ENCODE data around the gene FANCC.
A peak's percentile ranks its signal among the peaks of the same experiment; 100 is the strongest.

Gene FANCC

DNA sequence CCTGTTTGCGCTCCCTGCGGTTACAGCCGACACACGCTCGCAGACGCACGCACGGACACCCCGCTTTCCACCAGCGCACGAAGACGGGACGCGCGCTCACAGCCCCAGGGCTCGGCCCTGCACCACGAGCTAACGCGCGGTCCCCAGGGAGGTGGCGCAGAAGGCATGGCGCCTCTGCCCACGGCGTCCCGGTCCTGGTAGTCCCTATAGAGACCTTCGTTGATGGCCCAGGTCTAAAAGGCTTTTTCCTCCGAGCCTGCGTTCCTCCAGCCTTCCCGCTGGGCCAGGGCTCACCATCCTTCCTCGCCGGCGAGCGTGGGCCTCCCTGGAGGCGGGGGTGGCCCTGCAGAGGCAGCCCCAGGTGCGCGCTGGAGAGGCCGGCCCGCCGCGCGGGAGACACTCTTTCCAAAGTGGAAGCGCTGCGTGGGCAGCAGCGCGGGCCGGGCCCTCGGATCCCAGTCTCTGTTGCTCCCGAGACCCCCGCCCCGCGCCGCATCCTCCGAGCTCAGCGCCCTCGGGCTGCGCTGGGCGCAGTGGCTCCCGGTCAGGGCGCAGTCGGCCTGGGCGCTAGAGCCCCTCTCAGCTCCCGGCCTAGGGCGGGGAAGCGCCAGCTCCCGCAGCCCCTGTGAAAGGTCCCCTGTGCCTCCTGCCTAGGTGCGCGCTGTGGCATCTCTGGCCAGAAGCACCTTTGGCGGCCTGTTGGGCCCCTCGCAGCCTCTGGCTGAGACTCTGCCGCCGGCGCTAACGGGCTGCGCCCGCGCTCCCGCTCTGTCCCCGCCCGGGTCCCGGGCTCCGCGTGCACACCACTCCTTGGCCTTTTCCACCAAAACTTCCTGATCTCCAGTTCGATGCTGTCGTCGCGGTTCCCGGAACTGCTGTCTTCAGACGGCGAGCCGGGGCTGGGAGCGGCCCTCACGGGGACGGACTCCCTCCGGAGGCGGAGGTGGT, 31.9 kb upstream of the FANCC start:
- Histone ChIP-seq H3K4me1 (ENCODE audit: control insufficient read depth in 2 of 2, insufficient read depth in 2 of 2, low read length in 2 of 2) (peaks cover 5 to 9% of the 10 kb centered on the region in 2 donors), H3K36me3 (ENCODE audit: control insufficient read depth in 2 of 2, insufficient read depth in 2 of 2, low read length in 2 of 2) (no peaks in the 10 kb centered on the region), H3K9ac (ENCODE audit: low read depth in 1 of 2, low read length in 2 of 2) (no peak overlapping the region)

GRCh38 chr9:95346021-95346420, 28.5 kb upstream of the FANCC start:
- peaks cover 6 to 9% of the 10 kb centered on the region in 2 donors for H3K27me3 ChIP-seq (ENCODE audit: control insufficient read depth in 2 of 2, insufficient read depth in 2 of 2, low read length in 2 of 2)
- no peak overlapping the region for H3K9ac ChIP-seq (ENCODE audit: low read depth in 1 of 2, low read length in 2 of 2)
- no peak overlapping the region for H3K27ac ChIP-seq (ENCODE audit: low read depth in 2 of 2, low read length in 2 of 2)
- H3K9me3 ChIP-seq (ENCODE audit: control insufficient read depth in 2 of 2, low read length in 2 of 2) = no peaks in the 10 kb centered on the region
- H3K36me3 ChIP-seq (ENCODE audit: control insufficient read depth in 2 of 2, insufficient read depth in 2 of 2, low read length in 2 of 2) = no peaks in the 10 kb centered on the region
- peaks cover 5 to 9% of the 10 kb centered on the region in 2 donors for H3K4me1 ChIP-seq (ENCODE audit: control insufficient read depth in 2 of 2, insufficient read depth in 2 of 2, low read length in 2 of 2)
- H3K4me3 ChIP-seq (ENCODE audit: low read length in 2 of 2) = no peak overlapping the region

More for the DNA sequence above, 31.9 kb upstream of the FANCC start:
- H3K9me3 ChIP-seq (ENCODE audit: control insufficient read depth in 2 of 2, low read length in 2 of 2) = no peaks in the 10 kb centered on the region
- no peak overlapping the region for H3K27ac ChIP-seq (ENCODE audit: low read depth in 2 of 2, low read length in 2 of 2)
- H3K4me3 ChIP-seq (ENCODE audit: low read length in 2 of 2) = peak overlapping the region; percentile 30 to 41
- peaks cover 6 to 9% of the 10 kb centered on the region in 2 donors for H3K27me3 ChIP-seq (ENCODE audit: control insufficient read depth in 2 of 2, insufficient read depth in 2 of 2, low read length in 2 of 2)

GRCh38 chr9:95344735-95345325, 27.3 kb upstream of the FANCC start:
- Histone ChIP-seq H3K9me3 (ENCODE audit: control insufficient read depth in 2 of 2, low read length in 2 of 2) (no peaks in the 10 kb centered on the region), H3K9ac (ENCODE audit: low read depth in 1 of 2, low read length in 2 of 2) (no peak overlapping the region), H3K27ac (ENCODE audit: low read depth in 2 of 2, low read length in 2 of 2) (no peak overlapping the region), H3K4me3 (ENCODE audit: low read length in 2 of 2) (no peak overlapping the region), H3K4me1 (ENCODE audit: control insufficient read depth in 2 of 2, insufficient read depth in 2 of 2, low read length in 2 of 2) (peaks cover 5 to 8% of the 10 kb centered on the region in 2 donors), H3K36me3 (ENCODE audit: control insufficient read depth in 2 of 2, insufficient read depth in 2 of 2, low read length in 2 of 2) (no peaks in the 10 kb centered on the region), H3K27me3 (ENCODE audit: control insufficient read depth in 2 of 2, insufficient read depth in 2 of 2, low read length in 2 of 2) (peaks cover 4 to 5% of the 10 kb centered on the region in 2 donors)

GRCh38 chr9:95343725-95344287, 26.3 kb upstream of the FANCC start:
- H3K9ac ChIP-seq (ENCODE audit: low read depth in 1 of 2, low read length in 2 of 2) = no peak overlapping the region
- no peak overlapping the region for H3K27ac ChIP-seq (ENCODE audit: low read depth in 2 of 2, low read length in 2 of 2)
- peaks cover 3% of the 10 kb centered on the region in 2 donors for H3K27me3 ChIP-seq (ENCODE audit: control insufficient read depth in 2 of 2, insufficient read depth in 2 of 2, low read length in 2 of 2)
- H3K9me3 ChIP-seq (ENCODE audit: control insufficient read depth in 2 of 2, low read length in 2 of 2) = no peaks in the 10 kb centered on the region
- H3K4me3 ChIP-seq (ENCODE audit: low read length in 2 of 2) = no peak overlapping the region
- H3K4me1 ChIP-seq (ENCODE audit: control insufficient read depth in 2 of 2, insufficient read depth in 2 of 2, low read length in 2 of 2) = no peaks in the 10 kb centered on the region
- H3K36me3 ChIP-seq (ENCODE audit: control insufficient read depth in 2 of 2, insufficient read depth in 2 of 2, low read length in 2 of 2) = no peaks in the 10 kb centered on the region

- Histone ChIP-seq H3K4me3 (ENCODE audit: low read length in 2 of 2) (no peak overlapping the region), H3K9ac (ENCODE audit: low read depth in 1 of 2, low read length in 2 of 2) (no peak overlapping the region), H3K27me3 (ENCODE audit: control insufficient read depth in 2 of 2, insufficient read depth in 2 of 2, low read length in 2 of 2) (peaks cover 1 to 3% of the 10 kb centered on the region in 2 donors), H3K36me3 (ENCODE audit: control insufficient read depth in 2 of 2, insufficient read depth in 2 of 2, low read length in 2 of 2) (no peaks in the 10 kb centered on the region), H3K9me3 (ENCODE audit: control insufficient read depth in 2 of 2, low read length in 2 of 2) (no peaks in the 10 kb centered on the region), H3K27ac (ENCODE audit: low read depth in 2 of 2, low read length in 2 of 2) (no peak overlapping the region), H3K4me1 (ENCODE audit: control insufficient read depth in 2 of 2, insufficient read depth in 2 of 2, low read length in 2 of 2) (no peaks in the 10 kb centered on the region)
Measured at GRCh38 chr9:95342571-95342970, 25.1 kb upstream of the FANCC start.

- Histone ChIP-seq H3K36me3 (ENCODE audit: control insufficient read depth in 2 of 2, insufficient read depth in 2 of 2, low read length in 2 of 2) (no peaks in the 10 kb centered on the region), H3K4me3 (ENCODE audit: low read length in 2 of 2) (no peak overlapping the region), H3K27me3 (ENCODE audit: control insufficient read depth in 2 of 2, insufficient read depth in 2 of 2, low read length in 2 of 2) (peaks cover 0 to 2% of the 10 kb centered on the region in 2 donors), H3K9ac (ENCODE audit: low read depth in 1 of 2, low read length in 2 of 2) (no peak overlapping the region), H3K27ac (ENCODE audit: low read depth in 2 of 2, low read length in 2 of 2) (no peak overlapping the region), H3K4me1 (ENCODE audit: control insufficient read depth in 2 of 2, insufficient read depth in 2 of 2, low read length in 2 of 2) (no peaks in the 10 kb centered on the region), H3K9me3 (ENCODE audit: control insufficient read depth in 2 of 2, low read length in 2 of 2) (no peaks in the 10 kb centered on the region)
Measured at GRCh38 chr9:95341293-95341962, 23.9 kb upstream of the FANCC start.

- no peak overlapping the region for H3K9ac ChIP-seq (ENCODE audit: low read depth in 1 of 2, low read length in 2 of 2)
- H3K27me3 ChIP-seq (ENCODE audit: control insufficient read depth in 2 of 2, insufficient read depth in 2 of 2, low read length in 2 of 2) = no peaks in the 10 kb centered on the region
- no peak overlapping the region for H3K27ac ChIP-seq (ENCODE audit: low read depth in 2 of 2, low read length in 2 of 2)
Measured at GRCh38 chr9:95338243-95338642, 20.7 kb upstream of the FANCC start.

DNA sequence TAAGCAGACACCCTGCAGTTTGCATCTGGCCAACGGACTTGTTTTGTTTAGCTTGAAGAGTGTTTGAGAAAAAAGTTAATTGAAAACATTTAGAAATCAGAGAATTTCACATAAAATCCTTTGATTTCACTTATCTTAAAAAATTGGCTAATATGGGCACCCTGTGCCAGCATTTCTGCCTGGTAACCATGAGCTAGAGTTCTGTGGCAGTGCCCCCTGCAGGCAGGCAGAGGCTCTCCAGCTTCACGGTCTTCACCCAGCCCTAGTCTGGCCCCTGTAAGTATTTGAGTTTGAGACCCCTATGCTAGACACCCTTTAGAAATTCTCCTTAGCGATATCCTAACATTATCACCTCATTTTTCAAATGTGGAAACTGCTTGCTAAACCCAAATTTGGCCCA, 18.8 kb upstream of the FANCC start:
- no peak overlapping the region for H3K9ac ChIP-seq (ENCODE audit: low read depth in 1 of 2, low read length in 2 of 2)
- no peak overlapping the region for H3K4me3 ChIP-seq (ENCODE audit: low read length in 2 of 2)
- no peaks in the 10 kb centered on the region for H3K4me1 ChIP-seq (ENCODE audit: control insufficient read depth in 2 of 2, insufficient read depth in 2 of 2, low read length in 2 of 2)
- H3K27me3 ChIP-seq (ENCODE audit: control insufficient read depth in 2 of 2, insufficient read depth in 2 of 2, low read length in 2 of 2) = no peaks in the 10 kb centered on the region
- H3K9me3 ChIP-seq (ENCODE audit: control insufficient read depth in 2 of 2, low read length in 2 of 2) = no peaks in the 10 kb centered on the region
- H3K27ac ChIP-seq (ENCODE audit: low read depth in 2 of 2, low read length in 2 of 2) = no peak overlapping the region
- H3K36me3 ChIP-seq (ENCODE audit: control insufficient read depth in 2 of 2, insufficient read depth in 2 of 2, low read length in 2 of 2) = no peaks in the 10 kb centered on the region

More at GRCh38 chr9:95338243-95338642, 20.7 kb upstream of the FANCC start:
- H3K36me3 ChIP-seq (ENCODE audit: control insufficient read depth in 2 of 2, insufficient read depth in 2 of 2, low read length in 2 of 2) = no peaks in the 10 kb centered on the region
- H3K4me3 ChIP-seq (ENCODE audit: low read length in 2 of 2) = no peak overlapping the region
- H3K4me1 ChIP-seq (ENCODE audit: control insufficient read depth in 2 of 2, insufficient read depth in 2 of 2, low read length in 2 of 2) = no peaks in the 10 kb centered on the region
- H3K9me3 ChIP-seq (ENCODE audit: control insufficient read depth in 2 of 2, low read length in 2 of 2) = no peaks in the 10 kb centered on the region

GRCh38 chr9:95333426-95333825, 15.9 kb upstream of the FANCC start:
- Histone ChIP-seq H3K36me3 (ENCODE audit: control insufficient read depth in 2 of 2, insufficient read depth in 2 of 2, low read length in 2 of 2) (no peaks in the 10 kb centered on the region), H3K9me3 (ENCODE audit: control insufficient read depth in 2 of 2, low read length in 2 of 2) (no peaks in the 10 kb centered on the region), H3K27ac (ENCODE audit: low read depth in 2 of 2, low read length in 2 of 2) (no peak overlapping the region), H3K4me1 (ENCODE audit: control insufficient read depth in 2 of 2, insufficient read depth in 2 of 2, low read length in 2 of 2) (no peaks in the 10 kb centered on the region), H3K27me3 (ENCODE audit: control insufficient read depth in 2 of 2, insufficient read depth in 2 of 2, low read length in 2 of 2) (no peaks in the 10 kb centered on the region), H3K4me3 (ENCODE audit: low read length in 2 of 2) (no peak overlapping the region), H3K9ac (ENCODE audit: low read depth in 1 of 2, low read length in 2 of 2) (no peak overlapping the region)

DNA sequence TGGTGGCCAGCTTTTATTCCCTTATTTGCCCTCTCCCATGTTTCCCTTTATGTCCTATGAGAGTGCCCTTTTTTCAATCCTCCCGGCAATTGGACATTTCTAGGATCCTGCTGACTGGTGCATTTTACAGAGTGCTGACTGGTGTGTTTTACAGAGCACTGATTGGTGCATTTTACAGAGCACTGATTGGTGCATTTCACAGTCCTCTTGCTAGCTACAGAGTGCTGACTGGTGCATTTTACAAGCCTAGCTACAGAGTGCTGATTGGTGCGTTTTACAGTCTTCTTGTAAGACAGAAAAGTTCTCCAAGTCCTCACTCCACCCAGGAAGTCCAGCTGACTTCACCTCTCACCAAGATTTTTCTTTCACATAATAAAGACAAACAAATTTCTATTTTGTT, 15.4 kb upstream of the FANCC start:
- H3K9ac ChIP-seq (ENCODE audit: low read depth in 1 of 2, low read length in 2 of 2) = no peak overlapping the region
- H3K27ac ChIP-seq (ENCODE audit: low read depth in 2 of 2, low read length in 2 of 2) = no peak overlapping the region
- no peak overlapping the region for H3K4me3 ChIP-seq (ENCODE audit: low read length in 2 of 2)

More for the DNA sequence above, 15.4 kb upstream of the FANCC start:
- no peaks in the 10 kb centered on the region for H3K9me3 ChIP-seq (ENCODE audit: control insufficient read depth in 2 of 2, low read length in 2 of 2)
- no peaks in the 10 kb centered on the region for H3K36me3 ChIP-seq (ENCODE audit: control insufficient read depth in 2 of 2, insufficient read depth in 2 of 2, low read length in 2 of 2)
- no peaks in the 10 kb centered on the region for H3K27me3 ChIP-seq (ENCODE audit: control insufficient read depth in 2 of 2, insufficient read depth in 2 of 2, low read length in 2 of 2)
- no peaks in the 10 kb centered on the region for H3K4me1 ChIP-seq (ENCODE audit: control insufficient read depth in 2 of 2, insufficient read depth in 2 of 2, low read length in 2 of 2)

Measured in mucosa of rectum (tissue), 2 donors.